Measurements from ENCODE around the gene TMEM181.
"Not testable (repeated sequence)": the region's sequence is repeated elsewhere in the genome, so short reads cannot be mapped to it uniquely, and the experiment has no call there.

Gene TMEM181

GRCh38 chr6:158605266-158605878, 45.5 kb downstream of the TMEM181 start:
- H3K9ac ChIP-seq (ENCODE audit: low read length in 5 of 5) = no peak overlapping the region
- peaks cover 7 to 14% (median 13%) of the 10 kb centered on the region in 5 donors for H3K4me1 ChIP-seq (ENCODE audit: control insufficient read depth in 5 of 5, insufficient read depth in 5 of 5, low read length in 5 of 5)
- H3K27ac ChIP-seq (ENCODE audit: low read depth, low read length) = no peak overlapping the region
- peaks cover 0 to 54% (median 39%) of the 10 kb centered on the region in 5 donors for H3K36me3 ChIP-seq (ENCODE audit: control insufficient read depth in 5 of 5, insufficient read depth in 5 of 5, low read length in 5 of 5)
- H3K27me3 ChIP-seq (ENCODE audit: control insufficient read depth in 5 of 5, insufficient read depth in 4 of 5, low read length in 5 of 5) = no peaks in the 10 kb centered on the region
- H3K4me3 ChIP-seq (ENCODE audit: low read depth in 1 of 5, low read length in 5 of 5) = no peak overlapping the region
- H3K9me3 ChIP-seq (ENCODE audit: control insufficient read depth in 5 of 5, low read length in 5 of 5) = no peaks in the 10 kb centered on the region

- not testable (repeated sequence) for H3K9me3 ChIP-seq (ENCODE audit: control insufficient read depth in 5 of 5, low read length in 5 of 5); H3K4me3 ChIP-seq (ENCODE audit: low read depth in 1 of 5, low read length in 5 of 5); H3K9ac ChIP-seq (ENCODE audit: low read length in 5 of 5); H3K27ac ChIP-seq (ENCODE audit: low read depth, low read length); H3K27me3 ChIP-seq (ENCODE audit: control insufficient read depth in 5 of 5, insufficient read depth in 4 of 5, low read length in 5 of 5)
- peaks cover 0 to 60% (median 45%) of the 10 kb centered on the region in 5 donors for H3K36me3 ChIP-seq (ENCODE audit: control insufficient read depth in 5 of 5, insufficient read depth in 5 of 5, low read length in 5 of 5)
- peaks cover 7 to 15% (median 13%) of the 10 kb centered on the region in 5 donors for H3K4me1 ChIP-seq (ENCODE audit: control insufficient read depth in 5 of 5, insufficient read depth in 5 of 5, low read length in 5 of 5)
Observed at GRCh38 chr6:158606011-158606410, 46.1 kb downstream of the TMEM181 start.

GRCh38 chr6:158606935-158607334, 47.0 kb downstream of the TMEM181 start:
- H3K27me3 ChIP-seq (ENCODE audit: control insufficient read depth in 5 of 5, insufficient read depth in 4 of 5, low read length in 5 of 5) = no peaks in the 10 kb centered on the region
- no peak overlapping the region for H3K27ac ChIP-seq (ENCODE audit: low read depth, low read length)
- peaks cover 0 to 67% (median 50%) of the 10 kb centered on the region in 5 donors for H3K36me3 ChIP-seq (ENCODE audit: control insufficient read depth in 5 of 5, insufficient read depth in 5 of 5, low read length in 5 of 5)
- H3K4me1 ChIP-seq (ENCODE audit: control insufficient read depth in 5 of 5, insufficient read depth in 5 of 5, low read length in 5 of 5) = peaks cover 7 to 15% (median 13%) of the 10 kb centered on the region in 5 donors
- H3K4me3 ChIP-seq (ENCODE audit: low read depth in 1 of 5, low read length in 5 of 5) = no peak overlapping the region
- no peaks in the 10 kb centered on the region for H3K9me3 ChIP-seq (ENCODE audit: control insufficient read depth in 5 of 5, low read length in 5 of 5)
- H3K9ac ChIP-seq (ENCODE audit: low read length in 5 of 5) = no peak overlapping the region

GRCh38 chr6:158607411-158608170, 47.7 kb downstream of the TMEM181 start:
- no peaks in the 10 kb centered on the region for H3K27me3 ChIP-seq (ENCODE audit: control insufficient read depth in 5 of 5, insufficient read depth in 4 of 5, low read length in 5 of 5)
- H3K9ac ChIP-seq (ENCODE audit: low read length in 5 of 5) = no peak overlapping the region
- peaks cover 0 to 66% (median 54%) of the 10 kb centered on the region in 5 donors for H3K36me3 ChIP-seq (ENCODE audit: control insufficient read depth in 5 of 5, insufficient read depth in 5 of 5, low read length in 5 of 5)
- H3K4me1 ChIP-seq (ENCODE audit: control insufficient read depth in 5 of 5, insufficient read depth in 5 of 5, low read length in 5 of 5) = peaks cover 7 to 15% (median 13%) of the 10 kb centered on the region in 5 donors
- no peaks in the 10 kb centered on the region for H3K9me3 ChIP-seq (ENCODE audit: control insufficient read depth in 5 of 5, low read length in 5 of 5)
- H3K4me3 ChIP-seq (ENCODE audit: low read depth in 1 of 5, low read length in 5 of 5) = no peak overlapping the region
- no peak overlapping the region for H3K27ac ChIP-seq (ENCODE audit: low read depth, low read length)

GRCh38 chr6:158608221-158608620, 48.3 kb downstream of the TMEM181 start:
- H3K27me3 ChIP-seq (ENCODE audit: control insufficient read depth in 5 of 5, insufficient read depth in 4 of 5, low read length in 5 of 5) = no peaks in the 10 kb centered on the region
- no peaks in the 10 kb centered on the region for H3K9me3 ChIP-seq (ENCODE audit: control insufficient read depth in 5 of 5, low read length in 5 of 5)
- H3K4me1 ChIP-seq (ENCODE audit: control insufficient read depth in 5 of 5, insufficient read depth in 5 of 5, low read length in 5 of 5) = peaks cover 7 to 15% (median 13%) of the 10 kb centered on the region in 5 donors
- no peak overlapping the region for H3K27ac ChIP-seq (ENCODE audit: low read depth, low read length)
- H3K4me3 ChIP-seq (ENCODE audit: low read depth in 1 of 5, low read length in 5 of 5) = no peak overlapping the region
- peaks cover 0 to 66% (median 55%) of the 10 kb centered on the region in 5 donors for H3K36me3 ChIP-seq (ENCODE audit: control insufficient read depth in 5 of 5, insufficient read depth in 5 of 5, low read length in 5 of 5)
- H3K9ac ChIP-seq (ENCODE audit: low read length in 5 of 5) = no peak overlapping the region

- no peaks in the 10 kb centered on the region for H3K9me3 ChIP-seq (ENCODE audit: control insufficient read depth in 5 of 5, low read length in 5 of 5)
- no peaks in the 10 kb centered on the region for H3K27me3 ChIP-seq (ENCODE audit: control insufficient read depth in 5 of 5, insufficient read depth in 4 of 5, low read length in 5 of 5)
- H3K4me3 ChIP-seq (ENCODE audit: low read depth in 1 of 5, low read length in 5 of 5) = no peak overlapping the region
- peaks cover 0 to 66% (median 56%) of the 10 kb centered on the region in 5 donors for H3K36me3 ChIP-seq (ENCODE audit: control insufficient read depth in 5 of 5, insufficient read depth in 5 of 5, low read length in 5 of 5)
- no peak overlapping the region for H3K27ac ChIP-seq (ENCODE audit: low read depth, low read length)
- H3K9ac ChIP-seq (ENCODE audit: low read length in 5 of 5) = peak overlapping the region in 2 of 5 donors; percentile 1 to 25
- H3K4me1 ChIP-seq (ENCODE audit: control insufficient read depth in 5 of 5, insufficient read depth in 5 of 5, low read length in 5 of 5) = peaks cover 7 to 15% (median 13%) of the 10 kb centered on the region in 5 donors
Observed at GRCh38 chr6:158609455-158610155, 49.7 kb downstream of the TMEM181 start.

GRCh38 chr6:158610319-158610968, 50.6 kb downstream of the TMEM181 start:
- Histone ChIP-seq H3K4me1 (ENCODE audit: control insufficient read depth in 5 of 5, insufficient read depth in 5 of 5, low read length in 5 of 5) (peaks cover 7 to 15% (median 10%) of the 10 kb centered on the region in 5 donors), H3K36me3 (ENCODE audit: control insufficient read depth in 5 of 5, insufficient read depth in 5 of 5, low read length in 5 of 5) (peaks cover 0 to 64% (median 55%) of the 10 kb centered on the region in 5 donors), H3K27ac (ENCODE audit: low read depth, low read length) (no peak overlapping the region), H3K4me3 (ENCODE audit: low read depth in 1 of 5, low read length in 5 of 5) (no peak overlapping the region), H3K9ac (ENCODE audit: low read length in 5 of 5) (no peak overlapping the region), H3K27me3 (ENCODE audit: control insufficient read depth in 5 of 5, insufficient read depth in 4 of 5, low read length in 5 of 5) (no peaks in the 10 kb centered on the region), H3K9me3 (ENCODE audit: control insufficient read depth in 5 of 5, low read length in 5 of 5) (no peaks in the 10 kb centered on the region)

GRCh38 chr6:158611039-158611438, 51.1 kb downstream of the TMEM181 start:
- H3K4me1 ChIP-seq (ENCODE audit: control insufficient read depth in 5 of 5, insufficient read depth in 5 of 5, low read length in 5 of 5) = peaks cover 7 to 15% (median 10%) of the 10 kb centered on the region in 5 donors
- peaks cover 0 to 58% (median 51%) of the 10 kb centered on the region in 5 donors for H3K36me3 ChIP-seq (ENCODE audit: control insufficient read depth in 5 of 5, insufficient read depth in 5 of 5, low read length in 5 of 5)
- H3K9ac ChIP-seq (ENCODE audit: low read length in 5 of 5) = no peak overlapping the region
- no peaks in the 10 kb centered on the region for H3K9me3 ChIP-seq (ENCODE audit: control insufficient read depth in 5 of 5, low read length in 5 of 5)
- no peaks in the 10 kb centered on the region for H3K27me3 ChIP-seq (ENCODE audit: control insufficient read depth in 5 of 5, insufficient read depth in 4 of 5, low read length in 5 of 5)
- no peak overlapping the region for H3K4me3 ChIP-seq (ENCODE audit: low read depth in 1 of 5, low read length in 5 of 5)
- no peak overlapping the region for H3K27ac ChIP-seq (ENCODE audit: low read depth, low read length)

GRCh38 chr6:158611541-158612370, 51.9 kb downstream of the TMEM181 start:
- no peaks in the 10 kb centered on the region for H3K27me3 ChIP-seq (ENCODE audit: control insufficient read depth in 5 of 5, insufficient read depth in 4 of 5, low read length in 5 of 5)
- no peak overlapping the region for H3K9ac ChIP-seq (ENCODE audit: low read length in 5 of 5)
- H3K4me1 ChIP-seq (ENCODE audit: control insufficient read depth in 5 of 5, insufficient read depth in 5 of 5, low read length in 5 of 5) = peaks cover 7 to 15% (median 10%) of the 10 kb centered on the region in 5 donors
- peaks cover 0 to 51% (median 45%) of the 10 kb centered on the region in 5 donors for H3K36me3 ChIP-seq (ENCODE audit: control insufficient read depth in 5 of 5, insufficient read depth in 5 of 5, low read length in 5 of 5)
- no peak overlapping the region for H3K4me3 ChIP-seq (ENCODE audit: low read depth in 1 of 5, low read length in 5 of 5)
- no peaks in the 10 kb centered on the region for H3K9me3 ChIP-seq (ENCODE audit: control insufficient read depth in 5 of 5, low read length in 5 of 5)
- H3K27ac ChIP-seq (ENCODE audit: low read depth, low read length) = no peak overlapping the region
